Caco-2 (cell line): ENCODE results near the gene HNF1B. TPM values are rescaled to one million over a fixed set of nuclear protein-coding genes. Genes with fewer than 3 reads are reported as not detected.

Source experiments
- BruUV-seq: library from RNA; stranded (reverse); fragments of 400-500 nt; replicated peaks from 2 replicates; lab custom pipeline; 2021; lab: Mats Ljungman, UMichigan
- CTCF ChIA-PET: fragments of 300-600 bp; sonication (Branson Sonifier 250); formaldehyde crosslinking; loops from one replicate; lab custom pipeline; 2022; ENCODE audit warnings: antibody characterized with exemption; lab: Charles Lee
- POLR2A ChIA-PET: fragments of 300-600 bp; sonication (Branson Sonifier 250); formaldehyde crosslinking; loops from one replicate; lab custom pipeline; 2022; ENCODE audit warnings: antibody characterized with exemption; lab: Charles Lee
- DNase-seq, 2 experiments: peaks; one replicate each; pipeline versions ENCODE4 v3.0.0 to v3.0.0-alpha.2; 2020 to 2022
- H3K27me3 ChIP-seq: replicated peaks from 2 replicates; pipeline ENCODE4 v1.6.0; 2011; ENCODE audit warnings: low read length; ENCODE audit not compliant: control insufficient read depth, insufficient read depth
- H3K36me3 ChIP-seq: 2 replicates; pipeline ENCODE4 v1.5.1; 2011; ENCODE audit warnings: low read length; ENCODE audit not compliant: control insufficient read depth, insufficient read depth
- H3K4me1 ChIP-seq: fragments of 250-450 bp; sonication (Bioruptor Pico); 2 replicates; pipeline ENCODE4 v1.5.1; 2020; ENCODE audit warnings: mild to moderate bottlenecking
- H3K4me3 ChIP-seq: 2 replicates; pipeline ENCODE4 v1.5.1; 2011; ENCODE audit warnings: low read depth, mild to moderate bottlenecking, control low read depth, low read length
- H3K9me3 ChIP-seq: fragments of 250-450 bp; sonication (Bioruptor Pico); 2 replicates; pipeline ENCODE4 v1.5.1; 2020; ENCODE audit warnings: mild to moderate bottlenecking, moderate library complexity
- H3K27ac Mint-ChIP-seq: one replicate; pipeline ENCODE4 v1.8.0; 2022; ENCODE audit warnings: mixed read lengths; ENCODE audit not compliant: unreplicated experiment
- H3K27me3 Mint-ChIP-seq: one replicate; pipeline ENCODE4 v1.8.0; 2022; ENCODE audit warnings: mixed read lengths; ENCODE audit not compliant: insufficient read depth, unreplicated experiment
- H3K36me3 Mint-ChIP-seq: one replicate; pipeline ENCODE4 v1.8.0; 2022; ENCODE audit warnings: mild to moderate bottlenecking, mixed read lengths; ENCODE audit not compliant: insufficient read depth, unreplicated experiment
- H3K4me1 Mint-ChIP-seq: one replicate; pipeline ENCODE4 v1.8.0; 2022; ENCODE audit warnings: low read depth, mixed read lengths; ENCODE audit not compliant: unreplicated experiment
- H3K4me3 Mint-ChIP-seq: one replicate; pipeline ENCODE4 v1.8.0; 2022; ENCODE audit warnings: mild to moderate bottlenecking, moderate library complexity, mixed read lengths; ENCODE audit not compliant: unreplicated experiment
- H3K9me3 Mint-ChIP-seq: one replicate; pipeline ENCODE4 v1.8.0; 2022; ENCODE audit warnings: mixed read lengths; ENCODE audit not compliant: unreplicated experiment
- intact Hi-C: fragments of 100-400 bp; cut with micrococcal nuclease; formaldehyde crosslinking; loops from one replicate; pipeline ENCODE4 v1.10.0; 2022; ENCODE audit not compliant: unreplicated experiment
- total RNA-seq: library from RNA; stranded (reverse); gene quantifications from 2 replicates; pipeline ENCODE4 v1.2.3, GENCODE V29; 2022
- TF ChIP-seq, protein P1 (sequence below), 2 experiments: fragments of 200-600 bp in 1 of 2; IDR thresholded peaks; 1 replicate in 1 of 2; 2 replicates in 1 of 2; pipeline versions ENCODE4 v1.5.1 to v1.8.0; 2011 to 2022; ENCODE audit warnings: antibody characterized with exemption in 1 of 2, control low read depth in 1 of 2, inconsistent platforms in 1 of 2, low read depth in 1 of 2, low read length in 1 of 2, mild to moderate bottlenecking in 1 of 2, moderate library complexity in 1 of 2; ENCODE audit not compliant: insufficient read depth in 1 of 2, severe bottlenecking in 1 of 2, unreplicated experiment in 1 of 2

Gene HNF1B
- total RNA-seq, 1 experiment from 2014 or later, result 36.9 TPM

DNA sequence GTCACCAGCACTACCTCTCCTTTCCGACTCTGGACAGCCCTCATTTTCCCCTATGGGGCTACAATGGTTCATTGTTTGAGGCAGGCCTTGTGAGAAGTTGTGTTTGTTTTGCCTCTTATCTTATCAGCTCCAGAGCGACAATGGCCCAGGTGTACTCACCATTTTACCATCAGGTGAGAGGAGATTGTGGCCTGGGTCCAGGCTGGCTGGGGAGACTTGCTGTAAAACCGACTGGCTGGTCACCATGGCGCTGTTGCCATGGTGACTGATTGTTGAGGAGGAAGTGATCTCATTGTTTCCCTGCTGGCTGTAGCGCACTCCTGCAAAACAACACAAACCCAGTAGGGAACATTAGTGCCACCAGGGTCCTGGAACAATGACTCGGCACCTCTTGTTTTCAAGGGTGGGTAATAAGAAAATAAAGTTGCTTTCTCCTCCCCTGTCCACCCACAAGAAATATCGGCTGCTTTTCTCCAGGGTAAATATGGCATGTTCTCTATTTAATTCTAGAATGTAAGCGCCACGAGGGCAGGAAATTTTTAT lies 34.4 kb downstream of the HNF1B start:
- Mint-ChIP-seq H3K36me3 (peaks cover 73% of the 10 kb centered on the region), H3K4me3 (peak overlapping the region; percentile 62), H3K4me1 (peaks cover 50% of the 10 kb centered on the region), H3K9me3 (no peaks in the 10 kb centered on the region), H3K27me3 (no peaks in the 10 kb centered on the region), H3K27ac (peak overlapping the region; percentile 98)
- peak; percentile 97 to 99 for DNase-seq
- no peak overlapping the region for H3K4me3 ChIP-seq
- BruUV-seq, result no TSS peak
- intact Hi-C loops, result loop anchor here (1.0 to 10.0 kb wide), 3 partner anchors 21 to 994 kb away; partner anchors contain the start of gene MLLT6
- H3K36me3 ChIP-seq, result 0 out of 2 replicates have a peak, but pooled peaks cover 1% of the 10 kb centered on the region
- ChIA-PET CTCF (interaction anchor here (0.5 to 1.0 kb wide), 2 partner anchors 106 to 1166 kb away, joined by 4 read pairs; partner anchors contain the start of gene GGNBP2), POLR2A (interaction anchor here (1.0 to 2.4 kb wide), 2 partner anchors 32 to 35 kb away, joined by 3 to 9 read pairs; no protein-coding TSS in a partner anchor)
- H3K4me1 ChIP-seq, result peaks cover 42% of the 10 kb centered on the region
- TF ChIP-seq, protein P1, sequence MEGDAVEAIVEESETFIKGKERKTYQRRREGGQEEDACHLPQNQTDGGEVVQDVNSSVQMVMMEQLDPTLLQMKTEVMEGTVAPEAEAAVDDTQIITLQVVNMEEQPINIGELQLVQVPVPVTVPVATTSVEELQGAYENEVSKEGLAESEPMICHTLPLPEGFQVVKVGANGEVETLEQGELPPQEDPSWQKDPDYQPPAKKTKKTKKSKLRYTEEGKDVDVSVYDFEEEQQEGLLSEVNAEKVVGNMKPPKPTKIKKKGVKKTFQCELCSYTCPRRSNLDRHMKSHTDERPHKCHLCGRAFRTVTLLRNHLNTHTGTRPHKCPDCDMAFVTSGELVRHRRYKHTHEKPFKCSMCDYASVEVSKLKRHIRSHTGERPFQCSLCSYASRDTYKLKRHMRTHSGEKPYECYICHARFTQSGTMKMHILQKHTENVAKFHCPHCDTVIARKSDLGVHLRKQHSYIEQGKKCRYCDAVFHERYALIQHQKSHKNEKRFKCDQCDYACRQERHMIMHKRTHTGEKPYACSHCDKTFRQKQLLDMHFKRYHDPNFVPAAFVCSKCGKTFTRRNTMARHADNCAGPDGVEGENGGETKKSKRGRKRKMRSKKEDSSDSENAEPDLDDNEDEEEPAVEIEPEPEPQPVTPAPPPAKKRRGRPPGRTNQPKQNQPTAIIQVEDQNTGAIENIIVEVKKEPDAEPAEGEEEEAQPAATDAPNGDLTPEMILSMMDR (IDR thresholded peaks at IDR 0.05; ENCODE audit: insufficient read depth in 1 of 2, low read depth in 1 of 2, low read length in 1 of 2, severe bottlenecking in 1 of 2, unreplicated experiment in 1 of 2), result peak; percentile 15 to 17
- H3K9me3 ChIP-seq, result no peaks in the 10 kb centered on the region
- H3K27me3 ChIP-seq, result no peaks in the 10 kb centered on the region

DNA sequence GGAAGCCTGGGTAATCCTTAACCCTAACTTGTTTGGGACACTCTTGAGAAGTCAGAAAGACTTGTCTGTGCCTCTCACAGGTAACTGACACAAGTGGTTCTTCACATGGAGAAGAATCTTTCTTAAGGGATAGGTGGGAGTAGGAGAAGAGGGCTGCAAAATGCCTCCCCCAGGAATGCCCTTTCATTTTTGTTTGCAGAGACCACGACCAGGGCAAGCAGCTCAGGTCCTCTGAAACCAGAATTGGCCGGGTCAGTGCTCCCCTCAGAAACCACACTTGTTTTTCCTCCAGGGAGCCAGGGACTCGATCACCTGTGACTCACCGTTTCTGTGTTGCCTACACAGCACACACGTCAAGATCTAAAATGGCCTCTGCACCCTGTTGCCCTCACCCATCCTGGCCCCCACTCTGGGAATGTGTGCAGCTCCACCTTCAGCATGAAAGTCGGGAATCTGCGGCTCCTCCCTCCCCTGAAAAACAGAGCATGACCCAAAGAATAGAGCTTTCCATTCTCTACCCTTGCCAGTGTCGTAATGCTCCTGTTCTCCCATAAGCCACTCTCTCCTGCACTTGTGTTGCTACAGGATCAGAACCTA lies 36.1 kb downstream of the HNF1B start:
- H3K4me3 Mint-ChIP-seq, result peak overlapping the region; percentile 62
- DNase-seq, result peak; percentile 88 to 94

More for the DNA sequence above, 36.1 kb downstream of the HNF1B start:
- H3K27ac Mint-ChIP-seq, result peak overlapping the region; percentile 98
- intact Hi-C loops, result loop anchor here (2.0 to 5.0 kb wide), 2 partner anchors 38 to 56 kb away; no protein-coding TSS in a partner anchor
- ChIA-PET CTCF (interaction anchor here (0.8 to 2.1 kb wide), 6 partner anchors 9 to 107 kb away, joined by 3 to 8 read pairs (median 3); no protein-coding TSS in a partner anchor), POLR2A (interaction anchor here (0.6 to 2.4 kb wide), 8 partner anchors 8 to 1395 kb away, joined by 3 to 9 read pairs (median 5); partner anchors contain the start of gene HNF1B)
- BruUV-seq, result TSS peak; percentile 72
- H3K27me3 Mint-ChIP-seq, result no peaks in the 10 kb centered on the region
- peaks cover 46% of the 10 kb centered on the region for H3K4me1 Mint-ChIP-seq
- TF ChIP-seq, protein P1 (IDR thresholded peaks at IDR 0.05; ENCODE audit: insufficient read depth in 1 of 2, low read depth in 1 of 2, low read length in 1 of 2, severe bottlenecking in 1 of 2, unreplicated experiment in 1 of 2), result no peak
- Histone ChIP-seq H3K4me3 (peak overlapping the region; percentile 21), H3K4me1 (peaks cover 42% of the 10 kb centered on the region), H3K27me3 (no peaks in the 10 kb centered on the region), H3K9me3 (no peaks in the 10 kb centered on the region), H3K36me3 (peaks cover 1% of the 10 kb centered on the region; the same call in 1 of the 2 replicates)
- H3K9me3 Mint-ChIP-seq, result no peaks in the 10 kb centered on the region
- peaks cover 82% of the 10 kb centered on the region for H3K36me3 Mint-ChIP-seq
